Esophagus muscularis mucosa (tissue), 4 donors: ENCODE data around the gene NVL. TPM values are rescaled to one million over a fixed set of nuclear protein-coding genes. Genes with fewer than 3 reads are reported as not detected.

ENCODE experiments used
- DNase-seq: peaks from one replicate; pipeline ENCODE4 v3.0.0-alpha.2; 2017; ENCODE audit errors: extremely low spot score
- H3K27ac ChIP-seq, 4 donors: fragments of 200-600 bp; sonication (generic); replicated peaks in 1 of 4; 1 replicate in 3 of 4; 2 replicates in 1 of 4; pipeline ENCODE4 v1.5.1; 2016 to 2019; ENCODE audit warnings: mild to moderate bottlenecking in 1 of 4
- H3K27me3 ChIP-seq, 4 donors: fragments of 200-600 bp; sonication (generic); one replicate each; pipeline versions ENCODE4 v1.5.1 to v1.6.0; 2016 to 2019
- H3K36me3 ChIP-seq, 4 donors: fragments of 200-600 bp; sonication (generic); one replicate each; pipeline ENCODE4 v1.5.1; 2016 to 2019
- H3K4me1 ChIP-seq, 4 donors: fragments of 200-600 bp; sonication (generic); one replicate each; pipeline ENCODE4 v1.5.1; 2016 to 2019
- H3K4me3 ChIP-seq, 4 donors: fragments of 200-600 bp; sonication (generic); 1 replicate in 2 of 4; 2 replicates in 2 of 4; pipeline ENCODE4 v1.5.1; 2016 to 2019; ENCODE audit warnings: mild to moderate bottlenecking in 4 of 4, moderate library complexity in 1 of 4
- H3K9me3 ChIP-seq, 4 donors: fragments of 200-600 bp; sonication (generic); 1 replicate in 3 of 4; 2 replicates in 1 of 4; pipeline ENCODE4 v1.5.1; 2016 to 2019
- CTCF ChIP-seq, 3 experiments: fragments of 200-600 bp in 2 of 3; fragments of 450-650 bp in 1 of 3; sonication (generic) in 2 of 3; IDR thresholded peaks; one replicate each; pipeline ENCODE4 v1.5.1; 2017 to 2019; ENCODE audit warnings: antibody characterized with exemption in 3 of 3, mild to moderate bottlenecking in 2 of 3, moderate library complexity in 1 of 3
- EP300 ChIP-seq: sonication (generic); formaldehyde crosslinking; IDR thresholded peaks from one replicate; pipeline ENCODE4 v1.6.1; 2017; ENCODE audit warnings: antibody characterized with exemption
- POLR2A ChIP-seq: fragments of 450-650 bp; IDR thresholded peaks from one replicate; pipeline ENCODE4 v1.6.1; 2017; ENCODE audit warnings: antibody characterized with exemption, moderate library complexity, mild to moderate bottlenecking, low read depth
- POLR2AphosphoS5 ChIP-seq, 2 donors: sonication (generic); formaldehyde crosslinking; IDR thresholded peaks; one replicate each; pipeline ENCODE4 v1.6.1; 2017; ENCODE audit warnings: antibody characterized with exemption in 2 of 2
- whole genome bisulfite sequencing: methylation state at CpG from one replicate; pipeline ENCODE4 v1.1.5; 2018; 5-methylcytosine and 5-hydroxymethylcytosine counted together
- intact Hi-C: fragments of 100-400 bp; cut with DNase I; formaldehyde crosslinking; loops from one replicate; pipeline ENCODE4 v1.15.1; 2023
- total RNA-seq, 4 donors: library from RNA; depleted of rRNA; stranded (reverse); fragments of >200 nt; gene quantifications; one replicate each; pipeline versions ENCODE4 v1.1.0 to v1.2.1, GENCODE V29; 2016

The NVL gene
- total RNA-seq, 4 donors from 2014 or later = 11.0 to 19.5 (median 15.9) TPM

DNA sequence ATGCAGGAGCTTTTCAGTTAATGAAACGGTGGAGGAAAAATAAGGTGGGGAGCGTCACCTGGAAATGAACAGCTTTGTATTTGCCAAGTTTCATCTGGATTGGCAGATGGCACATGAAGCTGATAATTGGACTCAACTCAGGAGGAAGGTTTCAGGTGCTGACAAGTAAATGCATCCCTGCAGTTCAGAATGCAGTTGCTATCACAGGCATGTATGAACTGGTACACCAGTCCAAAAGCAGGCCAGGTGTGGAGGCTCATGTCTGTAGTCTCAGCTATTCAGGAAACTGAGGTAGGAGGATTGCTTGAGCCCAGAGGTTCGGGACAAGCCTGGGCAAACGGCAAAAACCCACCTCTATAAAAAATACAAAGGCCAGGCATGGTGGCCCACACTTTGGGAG is 131.4 kb downstream of the NVL start:
- no peak for DNase-seq
- no peaks in the 10 kb centered on the region for H3K27me3 ChIP-seq
- intact Hi-C loops = no loop called here
- no peak overlapping the region for H3K27ac ChIP-seq
- TF ChIP-seq CTCF (IDR thresholded peaks at IDR 0.05) (no peak), POLR2AphosphoS5 (IDR thresholded peaks at IDR 0.05) (no peak), EP300 (no peak)
- peaks cover 2 to 26% (median 15%) of the 10 kb centered on the region in 4 donors for H3K4me1 ChIP-seq
- peaks cover 0 to 19% (median 11%) of the 10 kb centered on the region in 4 donors for H3K36me3 ChIP-seq
- H3K4me3 ChIP-seq = no peak overlapping the region
- no peaks in the 10 kb centered on the region for H3K9me3 ChIP-seq
- 95% methylated on average over 4 of the region's 4 CpGs for WGBS

DNA sequence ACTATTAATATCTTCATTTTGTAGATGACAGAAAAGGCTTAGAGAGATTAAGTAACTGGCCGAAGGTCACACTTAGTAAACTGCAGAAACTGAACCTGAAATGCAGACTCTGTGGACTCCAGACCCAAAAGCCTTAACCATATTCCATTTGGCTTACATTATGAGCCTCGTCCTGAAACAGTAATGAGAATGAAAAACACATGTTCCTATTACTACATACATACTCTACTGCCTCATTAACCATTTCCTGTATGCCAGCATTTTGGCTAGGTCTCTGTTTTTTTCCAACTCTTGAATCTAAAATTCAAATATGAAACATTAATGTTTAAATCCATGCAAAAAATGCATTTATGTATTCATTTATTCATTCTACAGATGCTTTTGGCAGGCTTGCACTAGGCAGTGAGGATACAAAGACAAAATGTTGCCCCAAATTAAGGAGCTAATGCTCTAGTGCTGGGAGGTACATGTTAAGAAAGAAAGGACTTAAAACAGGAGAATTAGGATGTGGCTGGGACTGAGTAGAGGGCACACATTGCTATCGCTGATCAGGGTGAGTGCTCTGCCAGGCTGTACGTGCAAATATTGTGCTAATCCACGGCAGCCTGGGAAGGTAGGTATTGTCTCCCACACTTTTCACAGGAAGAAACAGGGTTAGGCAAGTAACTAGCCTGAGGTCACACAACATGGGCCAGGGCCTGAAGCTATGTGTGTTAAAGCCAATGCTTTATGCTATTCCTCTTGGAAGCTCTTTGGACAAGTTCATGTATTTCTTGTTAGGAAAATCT is 133.0 kb downstream of the NVL start:
- intact Hi-C loops = no loop called here
- TF ChIP-seq POLR2AphosphoS5 (IDR thresholded peaks at IDR 0.05) = no peak
- TF ChIP-seq POLR2A = no peak
- TF ChIP-seq CTCF (IDR thresholded peaks at IDR 0.05) = no peak
- no peak for TF ChIP-seq EP300

DNA sequence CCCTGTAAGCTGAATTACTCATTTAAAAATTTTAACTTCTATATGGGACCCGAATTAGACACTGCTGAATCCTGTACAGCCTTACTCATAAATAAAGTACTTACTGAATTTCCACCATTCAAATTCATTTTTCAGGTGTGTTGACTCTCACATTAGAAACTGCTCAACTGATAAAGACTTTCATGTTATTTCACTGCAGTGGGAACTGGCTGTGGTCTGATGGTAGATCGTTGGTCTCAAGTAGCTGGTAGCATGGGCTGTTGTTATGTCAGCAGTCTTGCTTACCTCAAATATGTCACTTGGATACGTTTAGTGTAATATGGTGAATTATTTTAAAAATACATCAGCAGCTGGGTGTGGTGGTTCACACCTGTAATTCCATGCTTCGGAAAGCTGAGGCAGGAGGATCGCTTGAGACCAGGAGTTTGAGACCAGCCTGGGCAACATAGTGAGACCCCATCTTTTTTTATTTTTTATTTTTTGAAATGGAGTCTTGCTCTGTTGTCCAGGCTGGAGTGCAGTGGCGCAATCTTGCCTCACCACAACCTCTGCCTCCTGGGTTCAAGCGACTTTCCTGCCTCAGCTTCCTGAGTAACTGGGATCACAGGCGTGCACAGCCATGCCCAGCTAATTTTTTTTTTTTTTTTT is 136.5 kb downstream of the NVL start:
- H3K27ac ChIP-seq = no peak overlapping the region
- DNase-seq = no peak
- TF ChIP-seq EP300 = no peak
- TF ChIP-seq POLR2A = no peak
- no peak for TF ChIP-seq CTCF (IDR thresholded peaks at IDR 0.05)
- TF ChIP-seq POLR2AphosphoS5 (IDR thresholded peaks at IDR 0.05) = no peak
- no peaks in the 10 kb centered on the region for H3K9me3 ChIP-seq
- 90% methylated on average over 8 of the region's 8 CpGs for WGBS
- H3K4me1 ChIP-seq = peaks cover 0 to 31% (median 21%) of the 10 kb centered on the region in 4 donors
- no peaks in the 10 kb centered on the region for H3K27me3 ChIP-seq
- H3K4me3 ChIP-seq = no peak overlapping the region
- intact Hi-C loops = no loop called here
- peaks cover 0 to 51% (median 45%) of the 10 kb centered on the region in 4 donors for H3K36me3 ChIP-seq

More for the DNA sequence above, 133.0 kb downstream of the NVL start:
- Histone ChIP-seq H3K4me3 (no peak overlapping the region), H3K9me3 (no peaks in the 10 kb centered on the region), H3K4me1 (peaks cover 0 to 28% (median 14%) of the 10 kb centered on the region in 4 donors), H3K36me3 (peaks cover 0 to 31% (median 25%) of the 10 kb centered on the region in 4 donors), H3K27ac (no peak overlapping the region), H3K27me3 (no peaks in the 10 kb centered on the region)
- no peak for DNase-seq
- WGBS = 72% methylated on average over 5 of the region's 5 CpGs

DNA sequence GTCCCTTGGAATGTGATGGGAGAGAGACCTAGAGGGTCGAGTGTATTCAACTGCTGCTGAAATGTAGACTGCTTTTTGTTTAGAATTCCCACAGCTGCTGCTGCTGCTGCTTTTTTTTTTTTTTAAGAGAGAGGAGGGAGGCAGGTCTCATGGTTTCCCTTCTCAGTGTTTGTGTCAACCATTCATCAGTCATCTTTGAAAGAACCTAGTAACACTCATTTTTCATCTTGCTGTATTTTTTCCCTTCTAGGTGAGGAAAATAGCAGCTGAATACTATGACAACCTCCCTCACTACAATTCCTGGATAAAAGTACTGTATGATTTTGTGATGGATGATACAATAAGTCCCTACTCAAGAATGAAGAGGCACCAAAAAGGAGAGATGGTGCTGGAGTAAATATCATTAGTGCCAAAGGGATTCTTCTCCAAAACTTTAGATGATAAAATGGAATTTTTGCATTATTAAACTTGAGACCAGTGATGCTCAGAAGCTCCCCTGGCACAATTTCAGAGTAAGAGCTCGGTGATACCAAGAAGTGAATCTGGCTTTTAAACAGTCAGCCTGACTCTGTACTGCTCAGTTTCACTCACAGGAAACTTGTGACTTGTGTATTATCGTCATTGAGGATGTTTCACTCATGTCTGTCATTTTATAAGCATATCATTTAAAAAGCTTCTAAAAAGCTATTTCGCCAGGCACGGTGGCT is 137.7 kb downstream of the NVL start:
- intact Hi-C loops = no loop called here
- TF ChIP-seq CTCF (IDR thresholded peaks at IDR 0.05) (no peak), POLR2A (no peak), EP300 (no peak)
- no peak overlapping the region for H3K4me3 ChIP-seq
- no peaks in the 10 kb centered on the region for H3K9me3 ChIP-seq
- peaks cover 0 to 33% (median 24%) of the 10 kb centered on the region in 4 donors for H3K4me1 ChIP-seq
- no peak for DNase-seq
- peaks cover 0 to 51% (median 45%) of the 10 kb centered on the region in 4 donors for H3K36me3 ChIP-seq
- no peaks in the 10 kb centered on the region for H3K27me3 ChIP-seq
- H3K27ac ChIP-seq = peak overlapping the region in 1 of 4 donors; percentile 33
- 49% methylated on average over 5 of the region's 5 CpGs for WGBS
